DOHH2 (cell line): ENCODE data around the gene KRT80.

Source experiments
- H3F3A ChIP-seq: fragments of 200-600 bp; sonication (generic), shearing (Covaris generic); 2 replicates; pipeline ENCODE4 v1.6.0; 2016; ENCODE audit warnings: antibody characterized with exemption, mild to moderate bottlenecking; ENCODE audit not compliant: control insufficient read depth, insufficient read depth
- H3K27ac ChIP-seq: fragments of 200-600 bp; sonication (generic); 2 replicates; pipeline ENCODE4 v1.5.1; 2014; ENCODE audit warnings: low read depth, mild to moderate bottlenecking, low read length, moderate library complexity
- H3K27me3 ChIP-seq: fragments of 200-600 bp; sonication (generic); 2 replicates; pipeline ENCODE4 v1.6.1; 2014; ENCODE audit warnings: mild to moderate bottlenecking, low read length, mixed read lengths; ENCODE audit not compliant: control insufficient read depth
- H3K36me3 ChIP-seq: fragments of 200-600 bp; sonication (generic); 2 replicates; pipeline ENCODE4 v1.6.1; 2014; ENCODE audit warnings: mild to moderate bottlenecking, low read length, moderate library complexity, mixed read lengths; ENCODE audit not compliant: control insufficient read depth
- H3K4me1 ChIP-seq: fragments of 200-600 bp; sonication (generic); 2 replicates; pipeline ENCODE4 v1.6.1; 2014; ENCODE audit warnings: mild to moderate bottlenecking, low read length, mixed read lengths; ENCODE audit not compliant: control insufficient read depth
- H3K4me2 ChIP-seq: fragments of 200-600 bp; sonication (generic); 2 replicates; pipeline ENCODE4 v1.6.0; 2014; ENCODE audit warnings: mild to moderate bottlenecking, low read length, moderate library complexity
- H3K4me3 ChIP-seq: fragments of 200-600 bp; sonication (generic); 2 replicates; pipeline ENCODE4 v1.5.1; 2014; ENCODE audit warnings: mild to moderate bottlenecking, low read length, mixed read lengths
- H3K79me2 ChIP-seq: fragments of 200-600 bp; sonication (generic); 2 replicates; pipeline ENCODE4 v1.6.1; 2014; ENCODE audit warnings: mild to moderate bottlenecking, low read length, mixed read lengths; ENCODE audit not compliant: control insufficient read depth
- H3K9me2 ChIP-seq: fragments of 200-600 bp; sonication (generic); replicated peaks from 2 replicates; pipeline ENCODE4 v1.6.1; 2014; ENCODE audit warnings: mild to moderate bottlenecking, low read length, mixed read lengths; ENCODE audit not compliant: control insufficient read depth
- H3K9me3 ChIP-seq: fragments of 200-600 bp; sonication (generic); 2 replicates; pipeline ENCODE4 v1.6.1; 2014; ENCODE audit warnings: antibody characterized with exemption, low read length, mixed read lengths; ENCODE audit not compliant: control insufficient read depth, insufficient read depth
- H4K20me1 ChIP-seq: fragments of 200-600 bp; sonication (generic); 2 replicates; pipeline ENCODE4 v1.6.0; 2014; ENCODE audit warnings: low read depth, mild to moderate bottlenecking, antibody characterized with exemption, low read length, moderate library complexity; ENCODE audit not compliant: control insufficient read depth, insufficient read depth
- CTCF ChIP-seq: fragments of 200-600 bp; sonication (generic); IDR thresholded peaks from one replicate; pipeline ENCODE4 v1.5.1; 2014; ENCODE audit warnings: antibody characterized with exemption, mild to moderate bottlenecking, low read depth, low read length; ENCODE audit not compliant: poor library complexity, severe bottlenecking
- EZH2phosphoT487 ChIP-seq: fragments of 200-600 bp; sonication (generic); IDR thresholded peaks from 2 replicates; pipeline ENCODE4 v1.6.1; 2017; ENCODE audit warnings: borderline replicate concordance, mild to moderate bottlenecking, antibody characterized with exemption, low read length, moderate library complexity, mixed read lengths

KRT80 gene

DNA sequence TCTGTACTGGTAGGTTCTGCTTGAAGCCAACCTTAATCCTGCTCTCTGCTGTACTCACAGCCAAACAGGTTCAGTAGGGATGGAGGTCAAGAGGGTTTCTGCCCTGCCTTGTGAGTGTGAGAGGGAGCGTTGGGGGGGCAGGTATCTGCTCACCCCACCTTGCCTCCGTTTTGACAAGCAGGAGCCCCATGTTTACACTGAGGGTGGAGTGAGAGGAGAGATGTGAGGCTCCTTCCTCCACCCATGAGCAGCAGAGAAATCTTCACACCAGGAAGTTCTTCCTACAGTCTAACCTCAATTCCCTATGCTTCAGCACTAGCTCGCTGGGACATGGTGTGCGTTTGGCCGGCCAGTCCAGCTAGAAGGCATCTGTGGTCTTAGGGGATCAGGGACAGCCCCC, 4.2 kb downstream of the KRT80 start:
- H4K20me1 ChIP-seq: no peaks in the 10 kb centered on the region
- no peaks in the 10 kb centered on the region for H3K4me1 ChIP-seq
- H3K9me2 ChIP-seq: no peaks in the 10 kb centered on the region
- H3K79me2 ChIP-seq: no peaks in the 10 kb centered on the region
- H3F3A ChIP-seq: no peaks in the 10 kb centered on the region
- H3K27ac ChIP-seq: no peak overlapping the region
- no peaks in the 10 kb centered on the region for H3K9me3 ChIP-seq
- H3K4me2 ChIP-seq: no peak overlapping the region
- no peak overlapping the region for H3K4me3 ChIP-seq
- no peaks in the 10 kb centered on the region for H3K36me3 ChIP-seq
- H3K27me3 ChIP-seq: no peaks in the 10 kb centered on the region
- TF ChIP-seq CTCF: no peak
- TF ChIP-seq EZH2phosphoT487: no peak

GRCh38 chr12:52187206-52187605, 4.6 kb downstream of the KRT80 start:
- Histone ChIP-seq H3F3A (no peaks in the 10 kb centered on the region), H3K4me1 (no peaks in the 10 kb centered on the region), H3K79me2 (no peaks in the 10 kb centered on the region), H3K27me3 (no peaks in the 10 kb centered on the region), H3K27ac (no peak overlapping the region), H3K4me2 (no peak overlapping the region), H3K9me3 (no peaks in the 10 kb centered on the region), H4K20me1 (no peaks in the 10 kb centered on the region), H3K36me3 (no peaks in the 10 kb centered on the region), H3K9me2 (no peaks in the 10 kb centered on the region), H3K4me3 (no peak overlapping the region)
- TF ChIP-seq CTCF: no peak
- no peak for TF ChIP-seq EZH2phosphoT487

DNA sequence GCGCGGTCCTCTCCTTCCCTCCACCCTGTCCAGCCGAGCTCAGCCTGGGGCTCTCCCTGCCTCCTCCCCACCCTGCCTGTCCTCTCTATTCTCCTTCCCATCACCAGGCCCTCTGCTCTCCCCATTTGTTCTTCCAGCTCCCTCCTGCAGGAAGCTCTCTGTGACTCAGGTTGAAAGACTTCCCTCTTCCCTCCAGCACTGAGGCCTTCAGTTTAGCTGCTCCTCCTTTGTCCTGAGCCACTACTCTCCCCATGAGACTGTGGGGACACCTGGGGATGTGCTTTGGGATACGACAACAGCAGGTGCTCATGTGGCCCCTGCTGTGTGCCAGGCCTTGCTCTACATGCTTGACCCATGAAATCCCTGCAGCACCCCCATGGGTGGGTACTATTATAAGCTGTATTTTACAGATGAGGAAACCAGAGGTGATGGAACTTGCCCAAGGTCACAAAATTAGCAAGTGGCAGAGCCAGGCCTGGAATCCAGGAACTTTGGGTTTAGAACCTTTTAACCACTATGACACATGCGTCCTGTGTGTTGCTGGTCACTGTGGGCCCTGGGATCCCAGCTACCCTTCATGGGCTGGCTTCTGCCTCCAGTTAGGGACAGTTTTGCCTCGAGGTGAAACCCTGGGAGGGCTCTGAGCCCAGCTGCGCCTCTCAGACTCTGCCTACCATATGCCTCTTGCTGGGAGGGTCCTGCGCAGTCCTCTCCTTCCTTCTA, 5.5 kb downstream of the KRT80 start:
- Histone ChIP-seq H3K27me3 (no peaks in the 10 kb centered on the region), H3F3A (no peaks in the 10 kb centered on the region)

More for the DNA sequence above, 5.5 kb downstream of the KRT80 start:
- Histone ChIP-seq H3K9me2 (no peaks in the 10 kb centered on the region), H4K20me1 (no peaks in the 10 kb centered on the region), H3K79me2 (no peaks in the 10 kb centered on the region), H3K4me2 (no peak overlapping the region), H3K4me3 (no peak overlapping the region), H3K4me1 (no peaks in the 10 kb centered on the region), H3K27ac (no peak overlapping the region), H3K9me3 (no peaks in the 10 kb centered on the region), H3K36me3 (no peaks in the 10 kb centered on the region)
- TF ChIP-seq EZH2phosphoT487: no peak
- TF ChIP-seq CTCF: no peak
